ENCODE data around the gene MYCL.
"Not testable (repeated sequence)": the region's sequence is repeated elsewhere in the genome, so short reads cannot be mapped to it uniquely, and the experiment has no call there.

Gene MYCL

DNA sequence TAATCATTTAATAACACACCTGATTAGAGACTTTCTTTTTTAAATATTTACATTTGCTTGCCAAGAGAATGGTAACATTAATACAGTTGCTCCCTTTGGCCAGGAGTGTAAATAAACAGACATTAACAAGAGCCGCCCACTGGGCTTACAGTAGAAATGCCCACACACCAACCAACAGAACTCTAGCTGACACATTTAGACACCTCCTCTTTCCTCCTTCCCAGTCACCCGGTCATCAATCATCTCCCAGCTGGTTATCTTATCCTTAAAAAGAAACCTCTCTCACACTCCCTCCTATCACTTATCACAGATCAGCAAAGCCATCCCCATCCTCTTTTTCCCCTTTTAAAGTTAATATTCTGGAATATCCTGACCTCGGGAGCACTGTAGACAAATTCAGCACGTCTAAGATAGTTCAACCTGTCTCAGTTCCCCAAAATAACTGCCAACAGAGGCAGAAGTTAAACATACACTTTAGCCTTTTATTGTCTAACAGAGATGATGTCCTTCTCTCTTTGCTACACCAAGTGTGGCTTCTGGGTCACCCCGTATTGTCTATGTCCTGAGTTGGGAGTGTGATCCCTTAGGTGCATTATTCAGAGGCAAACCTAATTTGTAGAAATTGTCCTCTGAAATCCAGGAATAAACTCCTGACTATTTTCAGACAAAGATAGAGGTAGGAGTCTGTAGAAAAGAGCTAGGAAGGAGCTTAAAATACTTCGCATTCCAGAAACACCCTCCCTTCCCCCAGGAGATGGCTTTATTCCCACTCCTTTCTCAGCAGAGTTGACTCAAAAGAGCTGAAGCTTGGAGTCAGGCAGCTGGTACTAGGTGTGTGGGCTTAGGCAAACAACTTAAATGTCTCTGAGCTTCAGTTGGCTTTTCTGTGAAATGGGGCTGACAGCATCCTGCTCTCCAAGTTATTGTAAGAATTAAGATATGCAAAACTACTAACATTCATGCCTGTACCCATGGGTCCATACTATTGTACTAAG is 8.8 kb downstream of the MYCL start:
- in situ Hi-C loops (cut with MboI; ENCODE audit: low sequenced_read_pairs): no loop called here

DNA sequence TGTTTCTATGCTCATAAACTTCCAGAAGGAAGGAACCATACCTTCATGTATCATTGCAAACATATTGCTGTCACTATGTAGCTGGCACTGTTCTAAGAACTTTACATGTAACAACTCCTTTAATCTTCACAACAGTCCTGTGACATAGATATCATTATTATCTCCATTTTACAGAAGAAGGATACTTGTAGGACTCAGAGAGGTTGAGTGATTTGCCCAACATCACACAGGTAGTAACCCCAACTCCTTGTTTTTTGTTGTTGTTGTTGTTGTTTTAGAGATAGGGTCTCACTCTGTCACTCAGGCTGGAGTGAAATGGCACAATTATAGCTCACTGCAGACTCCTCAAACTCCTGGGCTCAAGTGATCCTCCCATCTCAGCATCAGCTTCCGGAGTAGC is 10.8 kb downstream of the MYCL start:
- in situ Hi-C loops (cut with MboI; ENCODE audit: low sequenced_read_pairs): no loop called here

DNA sequence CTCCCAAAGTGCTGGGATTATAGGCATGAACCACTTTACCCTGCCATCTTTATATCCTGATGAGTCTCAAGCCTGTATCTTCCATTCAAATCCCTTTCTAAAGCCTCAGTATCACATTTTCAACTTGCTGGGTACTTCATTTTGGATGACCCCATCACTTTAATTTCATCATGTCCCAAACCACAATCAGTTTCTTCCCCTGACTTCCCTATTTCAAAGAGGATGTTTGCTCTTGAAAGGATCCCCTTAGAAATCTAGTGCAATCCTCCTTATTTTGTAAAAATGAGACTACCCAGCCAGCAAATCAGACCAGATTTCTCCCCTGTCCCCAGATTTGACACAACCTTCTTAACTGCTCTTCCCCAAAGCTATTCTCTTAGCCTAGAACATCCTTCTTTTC is 11.4 kb downstream of the MYCL start:
- in situ Hi-C loops (cut with MboI; ENCODE audit: low sequenced_read_pairs): no loop called here

DNA sequence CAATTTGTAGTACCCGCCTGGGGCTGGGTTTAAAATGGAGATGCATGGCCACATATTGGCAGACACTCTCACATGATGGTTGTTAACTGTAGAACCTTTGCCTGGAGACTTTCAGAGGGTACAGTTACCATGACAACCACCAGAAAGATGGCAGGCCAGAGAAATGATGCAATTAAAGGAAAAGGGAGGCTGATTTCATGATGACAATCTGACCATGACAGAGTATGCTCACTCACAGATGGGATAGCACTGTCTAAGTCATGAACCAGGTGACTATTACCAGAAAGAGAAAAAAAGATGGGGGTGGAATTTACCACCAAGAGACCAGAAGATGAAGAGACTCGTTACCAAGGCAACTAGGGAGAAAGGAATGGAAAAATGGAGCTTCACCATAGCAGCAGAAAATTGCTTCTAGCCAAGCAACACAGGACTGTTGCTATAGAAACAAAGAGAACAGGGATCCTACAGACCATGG is 14.9 kb downstream of the MYCL start:
- in situ Hi-C loops (cut with MboI; ENCODE audit: low sequenced_read_pairs): no loop called here

DNA sequence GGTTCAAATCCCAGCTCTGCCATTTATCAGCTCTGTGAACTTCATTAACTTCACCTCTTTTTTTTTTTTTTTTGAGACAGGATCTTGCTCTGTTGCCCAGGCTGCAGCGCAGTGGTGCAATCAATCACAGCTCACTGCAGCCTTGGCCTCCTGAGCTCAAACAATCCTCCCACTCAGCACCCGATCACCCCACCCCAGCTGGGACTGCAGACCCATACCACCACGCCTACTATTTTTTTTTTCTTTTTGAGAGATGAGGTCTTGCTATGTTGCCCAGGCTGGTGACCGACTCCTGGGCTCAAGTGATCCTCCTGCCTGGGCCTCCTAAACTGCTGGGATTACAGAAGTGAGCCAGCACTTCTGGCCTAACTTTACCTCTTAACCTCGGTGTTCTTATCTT is 16.2 kb downstream of the MYCL start:
- in situ Hi-C loops (cut with MboI; ENCODE audit: low sequenced_read_pairs): no loop called here

GRCh38 chr1:39882152-39882551 is 19.6 kb downstream of the MYCL start:
- in situ Hi-C loops (cut with MboI; ENCODE audit: low sequenced_read_pairs): no loop called here

- in situ Hi-C loops (cut with MboI; ENCODE audit: low sequenced_read_pairs): no loop called here
Measured at GRCh38 chr1:39877980-39878956, 23.4 kb downstream of the MYCL start.

GRCh38 chr1:39877231-39877778 is 24.4 kb downstream of the MYCL start:
- in situ Hi-C loops (cut with MboI; ENCODE audit: low sequenced_read_pairs): no loop called here

DNA sequence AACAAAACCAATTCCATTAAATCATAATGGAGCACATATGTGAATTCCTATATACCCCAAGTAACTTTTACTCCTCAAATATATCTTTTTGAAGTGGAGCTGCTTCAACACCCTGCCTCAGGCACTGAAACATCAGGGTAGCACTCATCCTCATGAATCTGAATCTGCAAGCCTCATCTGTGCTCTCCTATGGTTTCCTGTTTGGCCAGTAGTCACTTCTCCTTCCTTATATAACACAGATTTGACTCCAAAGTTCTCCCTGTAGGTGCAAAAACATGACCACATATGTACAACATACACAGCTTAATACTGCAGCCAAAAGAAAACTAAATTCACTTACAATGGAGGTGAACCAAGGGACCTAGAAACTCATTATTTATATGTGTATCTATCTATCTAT is 25.6 kb downstream of the MYCL start:
- in situ Hi-C loops (cut with MboI; ENCODE audit: low sequenced_read_pairs): no loop called here

- in situ Hi-C loops (cut with MboI; ENCODE audit: low sequenced_read_pairs): no loop called here
Measured at GRCh38 chr1:39872698-39873097, 29.0 kb downstream of the MYCL start.

DNA sequence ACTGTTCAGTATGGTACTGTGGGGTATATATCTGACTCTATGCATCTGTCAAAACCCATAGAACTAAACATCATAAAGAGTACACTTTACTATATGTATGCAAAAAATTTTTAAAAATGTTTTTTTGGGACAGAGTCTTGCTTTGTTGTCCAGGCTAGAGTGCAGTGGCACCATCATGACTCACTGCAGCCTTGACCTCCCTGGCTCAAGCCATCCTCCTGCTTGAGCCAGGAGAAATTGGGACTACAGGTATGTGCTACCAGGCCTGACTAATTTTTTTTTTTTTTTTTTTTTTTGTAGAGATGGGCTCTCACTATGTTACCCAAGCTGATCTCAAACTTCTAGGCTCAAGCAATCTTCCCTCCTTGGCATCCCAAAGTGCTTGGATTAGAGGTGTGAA is 29.9 kb downstream of the MYCL start:
- in situ Hi-C loops (cut with MboI; ENCODE audit: low sequenced_read_pairs): no loop called here

DNA sequence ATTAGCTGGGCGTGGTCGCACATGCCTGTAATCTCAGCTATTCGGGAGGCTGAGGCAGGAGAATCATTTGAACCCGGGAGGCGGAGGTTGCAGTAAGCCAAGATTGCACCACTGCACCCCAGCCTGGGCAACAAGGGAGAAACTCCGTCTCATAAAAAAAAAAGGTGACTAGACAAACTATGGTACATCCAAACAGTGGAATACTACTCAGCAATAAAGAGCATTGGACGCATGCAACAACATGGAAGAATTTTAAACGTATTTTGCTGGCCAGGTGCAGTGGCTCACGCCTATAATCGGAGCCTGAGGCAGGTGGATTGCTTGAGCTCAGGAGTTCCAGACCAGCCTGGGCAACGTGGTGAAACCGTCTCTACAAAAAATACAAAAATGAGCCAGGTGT is 30.7 kb downstream of the MYCL start:
- in situ Hi-C loops (cut with MboI; ENCODE audit: low sequenced_read_pairs): not testable (repeated sequence)

DNA sequence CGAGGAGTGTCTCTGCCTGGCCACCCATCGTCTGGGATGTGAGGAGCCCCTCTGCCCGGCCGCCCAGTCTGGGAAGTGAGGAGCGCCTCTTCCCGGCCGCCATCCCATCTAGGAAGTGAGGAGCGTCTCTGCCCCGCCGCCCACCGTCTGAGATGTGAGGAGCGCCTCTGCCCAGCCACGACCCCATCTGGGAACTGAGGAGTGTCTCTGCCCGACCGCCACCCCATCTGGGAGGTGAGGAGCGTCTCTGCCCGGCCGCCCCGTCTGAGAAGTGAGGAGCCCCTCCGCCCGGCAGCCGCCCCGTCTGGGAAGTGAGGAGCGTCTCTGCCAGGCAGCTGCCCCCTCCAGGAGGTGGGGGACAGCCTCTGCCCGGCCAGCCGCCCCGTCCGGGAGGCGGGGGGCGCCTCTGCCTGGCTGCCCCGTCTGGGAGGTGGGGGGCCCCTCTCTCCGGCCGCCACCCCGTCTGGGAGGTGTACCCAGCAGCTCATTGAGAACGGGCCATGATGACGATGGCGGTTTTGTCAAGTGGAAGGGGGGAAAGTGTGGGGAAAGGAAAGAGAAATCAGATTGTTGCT is 32.1 kb downstream of the MYCL start:
- in situ Hi-C loops (cut with MboI; ENCODE audit: low sequenced_read_pairs): not testable (repeated sequence)

- in situ Hi-C loops (cut with MboI; ENCODE audit: low sequenced_read_pairs): no loop called here
Measured at GRCh38 chr1:39866767-39867166, 35.0 kb downstream of the MYCL start.

DNA sequence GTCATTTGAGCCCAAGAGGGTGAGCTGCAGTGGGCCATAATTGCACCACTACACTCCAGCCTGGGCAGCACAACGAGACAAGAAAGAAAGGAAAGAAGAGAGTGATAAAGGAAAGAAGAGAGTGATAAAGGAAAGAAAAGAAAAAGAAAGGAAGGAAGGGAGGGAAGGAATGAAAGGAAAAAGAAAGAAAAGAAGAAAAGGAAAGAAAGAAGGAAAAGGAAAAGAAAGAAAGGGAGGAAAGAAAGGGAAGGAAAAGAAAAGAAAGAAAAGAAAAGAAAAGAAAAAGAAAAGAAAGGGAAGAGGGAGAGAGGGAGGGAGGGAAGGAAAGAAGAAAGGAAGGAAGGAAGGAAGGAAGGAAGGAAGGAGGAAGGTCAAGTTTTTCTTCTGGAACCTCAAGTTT is 36.0 kb downstream of the MYCL start:
- in situ Hi-C loops (cut with MboI; ENCODE audit: low sequenced_read_pairs): no loop called here

DNA sequence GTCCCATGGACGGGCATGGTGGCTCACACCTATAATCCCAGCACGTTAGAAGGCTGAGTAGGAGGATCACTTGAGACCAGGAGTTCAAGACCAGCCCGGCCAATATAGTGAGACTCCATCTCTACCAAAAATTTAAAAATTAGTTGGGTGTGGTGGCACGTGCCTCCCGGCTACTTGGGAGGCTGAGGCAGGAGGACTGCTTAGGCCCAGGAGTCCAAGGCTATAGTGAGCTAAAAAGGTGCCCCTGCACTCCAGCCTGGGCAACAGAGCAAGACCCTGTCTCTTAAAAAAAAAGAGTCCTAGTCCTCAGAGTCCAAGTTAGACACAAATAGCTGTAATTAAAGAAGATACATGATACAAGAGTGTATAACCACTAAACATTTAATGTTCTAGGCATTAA is 38.5 kb downstream of the MYCL start:
- in situ Hi-C loops (cut with MboI; ENCODE audit: low sequenced_read_pairs): no loop called here

GRCh38 chr1:39861003-39861402 is 40.7 kb downstream of the MYCL start:
- in situ Hi-C loops (cut with MboI; ENCODE audit: low sequenced_read_pairs): no loop called here

DNA sequence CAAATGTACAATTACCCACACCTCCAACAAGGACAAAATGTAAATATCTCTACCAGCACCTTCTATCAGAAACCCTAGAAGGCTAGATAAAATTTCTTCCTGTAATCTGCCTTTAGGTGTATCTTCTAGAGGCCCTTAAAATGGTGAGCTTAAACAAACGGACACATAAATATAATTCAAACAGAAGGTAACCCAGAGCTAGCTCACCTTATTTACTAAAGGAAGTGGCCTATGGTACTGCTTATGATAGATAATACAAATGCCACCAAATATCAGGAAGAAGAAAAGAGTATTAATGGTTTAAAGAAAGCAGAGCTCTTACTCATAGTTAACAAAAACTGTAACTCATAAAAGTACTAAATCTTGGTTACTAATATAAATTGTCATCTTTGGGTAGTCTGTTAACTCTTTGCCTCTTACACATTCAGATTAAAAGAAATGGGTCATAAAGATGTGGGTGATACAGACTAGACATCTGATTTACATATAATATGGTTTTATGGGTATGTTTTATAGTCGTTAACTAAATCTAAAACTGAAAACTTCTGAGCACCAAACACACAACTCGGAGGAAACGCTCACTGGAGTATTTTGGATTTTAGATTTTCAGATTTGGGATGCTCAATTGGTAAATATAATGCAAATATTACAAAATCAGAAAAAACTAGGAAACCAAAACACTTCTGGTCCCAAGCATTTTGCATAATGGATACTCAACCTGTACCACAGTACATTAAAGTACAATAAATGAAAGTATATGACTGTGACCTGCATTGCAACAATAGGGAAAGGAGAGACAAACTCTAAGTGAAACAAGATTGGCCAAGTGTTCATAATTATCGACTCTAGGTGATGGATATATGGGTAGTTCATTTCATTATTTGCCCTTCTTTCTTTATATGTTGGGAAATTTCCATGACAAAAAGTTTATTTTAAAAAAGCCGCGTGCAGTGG is 41.6 kb downstream of the MYCL start:
- in situ Hi-C loops (cut with MboI; ENCODE audit: low sequenced_read_pairs): no loop called here

- in situ Hi-C loops (cut with MboI; ENCODE audit: low sequenced_read_pairs): no loop called here
Measured at GRCh38 chr1:39858315-39858714, 43.4 kb downstream of the MYCL start.

Measured in HL-60/S4 treated with retinoic acid at 250 ng/mL for 4 days and 3 days (cell line).